Mucosa of descending colon (tissue), 3 donors: ENCODE measurements around the gene COL11A1. TPM values are rescaled to one million over a fixed set of nuclear protein-coding genes. Genes with fewer than 3 reads are reported as not detected.
"Not testable (repeated sequence)": the region's sequence is repeated elsewhere in the genome, so short reads cannot be mapped to it uniquely, and the experiment has no call there.

Experiments used
- ATAC-seq: fragments of 200-7000 bp; cut with Tn5 transposase; one replicate; pipeline ENCODE4 v1.9.1; 2020; ENCODE audit warnings: mild to moderate bottlenecking, moderate library complexity
- DNase-seq, 3 donors: peaks; one replicate each; pipeline ENCODE4 v3.0.0-alpha.2; 2020
- H3K36me3 ChIP-seq: fragments of 200-600 bp; one replicate; pipeline ENCODE4 v1.8.0; 2021; ENCODE audit warnings: low read depth, mild to moderate bottlenecking
- H3K4me1 ChIP-seq: fragments of 200-600 bp; one replicate; pipeline ENCODE4 v1.8.0; 2021; ENCODE audit warnings: low read depth, mild to moderate bottlenecking
- H3K4me3 ChIP-seq: fragments of 200-600 bp; one replicate; pipeline ENCODE4 v1.8.0; 2021; ENCODE audit warnings: mild to moderate bottlenecking
- H3K9me3 ChIP-seq: fragments of 200-600 bp; one replicate; pipeline ENCODE4 v1.8.0; 2021; ENCODE audit warnings: mild to moderate bottlenecking
- intact Hi-C, 2 donors: fragments of 100-400 bp; cut with DNase I in 1 of 2; cut with micrococcal nuclease in 1 of 2; formaldehyde crosslinking; loops; one replicate each; pipeline versions ENCODE4 v1.11.0 to v1.11.1; 2022; cut with DNase I, micrococcal nuclease
- total RNA-seq, 3 donors: library from RNA; stranded (reverse); fragmentation: NEBNext Ultra II Directional in 2 of 3; extraction: Animal tissue kit (Norgen Biotek cat#: 25700) in 2 of 3; gene quantifications; one replicate each; pipeline versions ENCODE4 v1.2.1 to v1.2.4, GENCODE V29; 2021 to 2023
- TF ChIP-seq, protein P1 (sequence below): fragments of 200-600 bp; IDR thresholded peaks from one replicate; pipeline ENCODE4 v1.8.0; 2022; ENCODE audit warnings: antibody characterized with exemption, mild to moderate bottlenecking
- donor health status: DM: no; HTN: no; CAD: no; lungs with moderate emphysema.
- donor health status: DM: no; HTN: no; CAD: no.
- donor health status: DM: no; HTN: yes; CAD: no.

COL11A1 gene
- total RNA-seq, 3 donors from 2014 or later = 0.06 to 0.82 TPM; not detected in 1

DNA sequence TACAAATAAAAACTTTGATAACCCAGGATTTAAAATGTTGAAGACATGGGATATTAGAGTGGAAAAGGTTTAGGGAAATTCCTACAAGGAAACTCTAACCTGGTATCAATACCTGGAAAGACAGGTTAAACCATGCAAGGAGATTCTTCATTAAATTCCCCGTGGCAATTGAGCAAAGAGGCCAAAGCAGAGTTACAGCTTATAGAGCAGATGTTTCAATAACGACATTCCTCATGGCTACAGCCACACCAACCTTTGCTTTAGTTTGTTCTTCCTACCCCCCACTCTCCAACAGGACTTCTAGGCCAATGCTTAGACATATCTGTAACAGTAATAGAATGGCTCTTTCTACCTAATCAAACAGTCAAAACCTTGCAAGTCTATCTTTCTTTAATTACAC is 271.3 kb downstream of the COL11A1 start:
- Histone ChIP-seq H3K36me3 (no peaks in the 10 kb centered on the region), H3K9me3 (no peaks in the 10 kb centered on the region), H3K4me3 (no peak overlapping the region), H3K4me1 (no peaks in the 10 kb centered on the region)
- ATAC-seq (no peak), DNase-seq (no peak)
- TF ChIP-seq, protein P1, sequence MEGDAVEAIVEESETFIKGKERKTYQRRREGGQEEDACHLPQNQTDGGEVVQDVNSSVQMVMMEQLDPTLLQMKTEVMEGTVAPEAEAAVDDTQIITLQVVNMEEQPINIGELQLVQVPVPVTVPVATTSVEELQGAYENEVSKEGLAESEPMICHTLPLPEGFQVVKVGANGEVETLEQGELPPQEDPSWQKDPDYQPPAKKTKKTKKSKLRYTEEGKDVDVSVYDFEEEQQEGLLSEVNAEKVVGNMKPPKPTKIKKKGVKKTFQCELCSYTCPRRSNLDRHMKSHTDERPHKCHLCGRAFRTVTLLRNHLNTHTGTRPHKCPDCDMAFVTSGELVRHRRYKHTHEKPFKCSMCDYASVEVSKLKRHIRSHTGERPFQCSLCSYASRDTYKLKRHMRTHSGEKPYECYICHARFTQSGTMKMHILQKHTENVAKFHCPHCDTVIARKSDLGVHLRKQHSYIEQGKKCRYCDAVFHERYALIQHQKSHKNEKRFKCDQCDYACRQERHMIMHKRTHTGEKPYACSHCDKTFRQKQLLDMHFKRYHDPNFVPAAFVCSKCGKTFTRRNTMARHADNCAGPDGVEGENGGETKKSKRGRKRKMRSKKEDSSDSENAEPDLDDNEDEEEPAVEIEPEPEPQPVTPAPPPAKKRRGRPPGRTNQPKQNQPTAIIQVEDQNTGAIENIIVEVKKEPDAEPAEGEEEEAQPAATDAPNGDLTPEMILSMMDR = no peak
- intact Hi-C loops = no loop called here

DNA sequence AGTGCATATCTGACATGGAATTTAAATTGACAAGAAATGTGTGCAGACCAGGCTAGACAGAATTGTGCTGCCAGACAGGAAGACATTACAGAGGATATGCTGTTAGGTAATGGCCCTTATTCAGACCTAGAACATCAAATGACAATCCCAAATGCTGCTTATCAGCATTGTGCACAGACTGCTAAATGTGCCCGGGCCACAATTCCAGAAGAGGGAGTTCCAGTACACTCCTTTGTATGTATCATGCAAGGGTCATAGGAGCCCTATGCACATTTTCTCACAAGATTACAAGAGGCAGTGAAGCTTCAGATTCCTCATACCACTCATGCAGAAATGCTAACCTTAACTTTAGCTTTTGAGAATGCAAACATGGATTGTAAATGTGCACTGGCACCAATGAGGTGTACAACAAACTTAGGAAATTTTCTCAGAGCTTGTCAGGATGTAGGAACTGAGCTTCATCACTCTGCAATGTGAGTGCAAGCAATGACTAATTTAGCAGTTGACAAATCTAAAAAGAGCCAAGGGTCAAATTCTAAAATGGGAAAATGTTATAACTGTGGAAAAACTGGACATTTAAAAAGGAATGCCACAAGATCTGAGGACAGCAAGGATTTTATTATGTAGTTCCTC is 273.5 kb downstream of the COL11A1 start:
- intact Hi-C loops = no loop called here
- TF ChIP-seq, protein P1 = no peak
- Histone ChIP-seq H3K4me1 (no peaks in the 10 kb centered on the region), H3K36me3 (no peaks in the 10 kb centered on the region), H3K9me3 (no peaks in the 10 kb centered on the region), H3K4me3 (no peak overlapping the region)
- DNase-seq (no peak), ATAC-seq (no peak)

DNA sequence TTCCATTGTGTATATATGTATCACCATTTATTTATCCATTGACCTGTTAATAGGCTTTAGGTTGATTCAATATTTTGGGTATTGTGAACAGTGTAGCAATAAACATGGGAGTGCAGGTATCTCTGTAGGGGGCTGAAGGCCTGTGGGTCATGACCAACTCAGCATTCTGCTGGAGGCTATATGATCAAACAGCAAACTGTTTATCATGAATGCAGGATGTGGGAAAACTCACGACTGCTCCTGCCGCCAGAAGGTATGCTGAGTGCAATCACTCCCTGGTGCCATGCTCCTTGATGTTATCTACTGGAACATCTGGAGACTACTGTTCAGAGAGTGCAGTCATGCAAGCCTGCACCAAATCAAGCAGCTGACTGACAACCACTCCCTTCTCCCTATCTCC is 275.2 kb downstream of the COL11A1 start:
- TF ChIP-seq, protein P1 = no peak
- ATAC-seq (no peak), DNase-seq (no peak)
- intact Hi-C loops = no loop called here
- Histone ChIP-seq H3K4me3 (no peak overlapping the region), H3K9me3 (no peaks in the 10 kb centered on the region), H3K4me1 (no peaks in the 10 kb centered on the region), H3K36me3 (no peaks in the 10 kb centered on the region)

DNA sequence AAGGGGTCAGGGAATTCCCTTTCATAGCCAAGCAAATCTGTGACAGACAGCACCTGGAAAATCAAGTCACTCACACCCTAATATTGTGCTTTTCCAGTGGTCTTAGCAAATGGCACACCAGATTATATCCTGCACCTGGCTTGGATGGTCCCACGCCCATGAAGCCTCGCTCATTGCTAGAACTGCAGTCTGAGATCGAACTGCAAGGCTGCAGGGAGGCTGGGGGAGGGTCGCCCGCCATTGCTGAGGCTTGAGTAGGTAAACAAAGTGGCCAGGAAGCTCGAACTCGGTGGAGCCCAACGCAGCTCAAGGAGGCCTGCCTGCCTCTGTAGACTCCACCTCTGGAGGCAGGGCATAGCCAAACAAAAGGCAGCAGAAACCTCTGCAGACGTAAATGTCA is 281.6 kb downstream of the COL11A1 start:
- H3K4me3 ChIP-seq, intact Hi-C loops, H3K4me1 ChIP-seq, H3K36me3 ChIP-seq, ATAC-seq, H3K9me3 ChIP-seq, DNase-seq: not testable (repeated sequence)
